ENCODE measurements around the gene POTED.
"Not testable (repeated sequence)": the region's sequence is repeated elsewhere in the genome, so short reads cannot be mapped to it uniquely, and the experiment has no call there.

The POTED gene

GRCh38 chr21:13609477-13609876 lies at the start of gene POTED:
POTED (plus strand) TSS chr21:13609777; CDS start chr21:13610229, 452 bp downstream.
- H3K4me2 ChIP-seq (ENCODE audit: low read depth, low read length, poor library complexity, severe bottlenecking); H3F3A ChIP-seq (ENCODE audit: insufficient read depth); H3K27me3 ChIP-seq (ENCODE audit: low read length); H3K9ac ChIP-seq (ENCODE audit: low read length); H3K4me3 ChIP-seq (ENCODE audit: insufficient read depth, low read length, poor library complexity, severe bottlenecking); H3K36me3 ChIP-seq (ENCODE audit: low read length); H3K27ac ChIP-seq (ENCODE audit: low read depth, low read length); H4K20me1 ChIP-seq (ENCODE audit: low read depth, low read length); H3K79me2 ChIP-seq (ENCODE audit: insufficient read depth, low read length); H3K9me2 ChIP-seq (replicated peaks; ENCODE audit: insufficient read depth, low read length); H2AFZ ChIP-seq (ENCODE audit: low read depth, low read length, severe bottlenecking); H3K9me3 ChIP-seq (ENCODE audit: insufficient read depth, low read length): not testable (repeated sequence)

DNA sequence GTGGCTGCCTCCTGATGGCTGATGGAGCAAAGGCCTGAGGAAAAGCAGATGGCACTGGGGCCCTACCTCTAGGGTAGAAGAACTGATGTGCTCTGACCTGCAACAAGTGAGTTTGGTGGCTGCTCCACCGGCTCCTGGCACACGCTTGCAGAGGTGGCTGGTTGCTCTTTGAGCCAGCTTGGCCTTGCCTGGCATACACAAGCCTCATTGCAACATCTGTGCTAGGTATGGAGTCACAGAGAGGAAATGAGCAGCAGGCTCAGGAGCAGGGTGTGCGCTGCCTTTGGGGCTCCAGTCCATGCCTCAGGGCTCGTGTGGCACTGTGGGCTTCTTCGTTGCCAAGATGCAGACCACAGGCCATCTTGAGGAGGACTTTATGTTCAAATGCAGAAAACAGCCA lies 40.5 kb downstream of the POTED start:
- H3K9ac ChIP-seq (ENCODE audit: low read length); H3K79me2 ChIP-seq (ENCODE audit: insufficient read depth, low read length); H2AFZ ChIP-seq (ENCODE audit: low read depth, low read length, severe bottlenecking); H3K9me3 ChIP-seq (ENCODE audit: insufficient read depth, low read length); H3K36me3 ChIP-seq (ENCODE audit: low read length); H4K20me1 ChIP-seq (ENCODE audit: low read depth, low read length); H3K4me3 ChIP-seq (ENCODE audit: insufficient read depth, low read length, poor library complexity, severe bottlenecking); H3F3A ChIP-seq (ENCODE audit: insufficient read depth); H3K27ac ChIP-seq (ENCODE audit: low read depth, low read length); H3K9me2 ChIP-seq (replicated peaks; ENCODE audit: insufficient read depth, low read length); H3K4me2 ChIP-seq (ENCODE audit: low read depth, low read length, poor library complexity, severe bottlenecking); H3K27me3 ChIP-seq (ENCODE audit: low read length): not testable (repeated sequence)

DNA sequence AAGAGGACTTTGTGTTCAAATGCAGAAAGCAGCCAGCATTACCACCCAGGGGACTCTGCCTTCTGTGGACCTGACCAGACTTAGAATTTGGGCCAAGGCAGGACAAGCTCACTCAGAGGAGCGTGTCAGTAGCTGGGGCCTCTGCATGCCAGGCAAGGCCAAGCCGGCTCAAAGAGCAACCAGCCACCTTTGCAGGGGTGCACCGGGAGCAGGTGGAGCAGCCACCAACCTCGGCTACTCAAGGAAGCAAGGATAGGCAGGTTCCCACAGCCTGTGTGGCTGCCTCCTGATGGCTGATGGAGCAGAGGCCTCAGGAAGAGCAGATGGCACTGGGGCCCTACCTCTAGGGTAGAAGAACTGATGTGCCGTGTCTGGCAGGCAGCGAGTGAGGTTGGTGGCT lies 42.2 kb downstream of the POTED start:
- not testable (repeated sequence) for H2AFZ ChIP-seq (ENCODE audit: low read depth, low read length, severe bottlenecking); H3K27me3 ChIP-seq (ENCODE audit: low read length); H3K4me3 ChIP-seq (ENCODE audit: insufficient read depth, low read length, poor library complexity, severe bottlenecking); H3K9me3 ChIP-seq (ENCODE audit: insufficient read depth, low read length); H3K27ac ChIP-seq (ENCODE audit: low read depth, low read length); H3K9ac ChIP-seq (ENCODE audit: low read length); H4K20me1 ChIP-seq (ENCODE audit: low read depth, low read length); H3F3A ChIP-seq (ENCODE audit: insufficient read depth); H3K4me2 ChIP-seq (ENCODE audit: low read depth, low read length, poor library complexity, severe bottlenecking); H3K36me3 ChIP-seq (ENCODE audit: low read length); H3K9me2 ChIP-seq (replicated peaks; ENCODE audit: insufficient read depth, low read length); H3K79me2 ChIP-seq (ENCODE audit: insufficient read depth, low read length)
